K562 treated with DMSO at 1 percent for 24 hours (cell line): ENCODE results near the gene CD83. TPM values are rescaled to one million over a fixed set of nuclear protein-coding genes. Genes with fewer than 3 reads are reported as not detected.

ENCODE experiments used
- total RNA-seq: library from RNA; unstranded; fragments of 300-600 nt; gene quantifications from 2 replicates; pipeline ENCODE4 v1.2.3, GENCODE V29; 2022; ENCODE audit warnings: low read depth; ENCODE audit not compliant: insufficient read depth

CD83 gene
- total RNA-seq: 6.9 and 7.1 TPM in 2 replicates

GRCh38 chr6:14117158-14118090 is at the start of gene CD83:
Gene CD83, plus strand, starts transcription at chr6:14117772. Its CDS starts 40 bp downstream, at chr6:14117812.

Other genes with a start within 250 kb of the CD83 start
- 8.4 and 11.6 TPM in 2 replicates for gene RNF182, start 192.8 kb upstream of the CD83 start, total RNA-seq